ENCODE data around the gene PARP11.

DNA sequence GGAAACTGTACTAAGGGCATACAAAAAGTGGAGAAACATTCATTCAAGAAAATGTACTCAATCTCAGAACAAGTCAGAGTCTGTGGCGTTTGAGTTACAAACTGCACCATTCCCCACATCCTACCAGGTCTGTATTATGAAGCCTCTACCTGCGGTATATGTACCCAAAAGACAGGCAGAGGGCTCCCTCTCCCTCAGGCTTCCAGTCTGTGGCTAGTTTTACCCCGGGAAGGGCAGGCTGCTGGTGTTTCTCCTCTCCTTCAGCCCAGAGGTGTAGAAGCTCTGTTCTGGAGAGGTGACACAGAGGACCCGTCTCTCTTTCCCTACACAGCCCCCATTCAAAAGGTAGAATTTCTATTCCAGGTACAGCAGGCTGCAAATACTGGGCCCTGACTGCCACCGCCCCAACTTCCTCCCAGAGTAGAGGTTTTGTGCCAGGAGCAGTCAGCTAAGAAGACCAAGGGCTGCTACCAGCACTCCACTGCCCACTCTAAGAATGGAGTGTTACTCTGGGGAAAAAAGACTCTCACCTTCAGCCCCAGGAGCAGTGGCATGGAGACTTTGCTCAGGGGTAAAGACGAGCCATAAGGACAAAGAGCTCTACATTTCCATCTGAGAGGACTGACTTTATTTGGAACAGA, 39.4 kb downstream of the PARP11 start:
- TF ChIP-seq, protein P1, sequence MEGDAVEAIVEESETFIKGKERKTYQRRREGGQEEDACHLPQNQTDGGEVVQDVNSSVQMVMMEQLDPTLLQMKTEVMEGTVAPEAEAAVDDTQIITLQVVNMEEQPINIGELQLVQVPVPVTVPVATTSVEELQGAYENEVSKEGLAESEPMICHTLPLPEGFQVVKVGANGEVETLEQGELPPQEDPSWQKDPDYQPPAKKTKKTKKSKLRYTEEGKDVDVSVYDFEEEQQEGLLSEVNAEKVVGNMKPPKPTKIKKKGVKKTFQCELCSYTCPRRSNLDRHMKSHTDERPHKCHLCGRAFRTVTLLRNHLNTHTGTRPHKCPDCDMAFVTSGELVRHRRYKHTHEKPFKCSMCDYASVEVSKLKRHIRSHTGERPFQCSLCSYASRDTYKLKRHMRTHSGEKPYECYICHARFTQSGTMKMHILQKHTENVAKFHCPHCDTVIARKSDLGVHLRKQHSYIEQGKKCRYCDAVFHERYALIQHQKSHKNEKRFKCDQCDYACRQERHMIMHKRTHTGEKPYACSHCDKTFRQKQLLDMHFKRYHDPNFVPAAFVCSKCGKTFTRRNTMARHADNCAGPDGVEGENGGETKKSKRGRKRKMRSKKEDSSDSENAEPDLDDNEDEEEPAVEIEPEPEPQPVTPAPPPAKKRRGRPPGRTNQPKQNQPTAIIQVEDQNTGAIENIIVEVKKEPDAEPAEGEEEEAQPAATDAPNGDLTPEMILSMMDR (IDR thresholded peaks at IDR 0.05) = no peak
- no peak for TF ChIP-seq POLR2A (IDR thresholded peaks at IDR 0.05; ENCODE audit: low read depth)
